K562 (cell line): Measurements from ENCODE around the gene WDR86. TPM values are rescaled to one million over a fixed set of nuclear protein-coding genes. Genes with fewer than 3 reads are reported as not detected.

Experiments used
- ATAC-seq: fragments of 200-7000 bp; cut with Tn5 transposase; 3 replicates; pipeline ENCODE4 v1.9.1; 2020; ENCODE audit warnings: moderate library complexity
- Bru-seq: library from RNA; stranded (reverse); fragments of 400-500 nt; gene quantifications from one replicate; lab custom pipeline; 2021; lab: Mats Ljungman, UMichigan
- BruChase-seq, 2 experiments: library from RNA; stranded (reverse); fragments of 400-500 nt; gene quantifications; one replicate each; lab custom pipeline; 2021; lab: Mats Ljungman, UMichigan
- BruUV-seq: library from RNA; stranded (reverse); fragments of 400-500 nt; replicated peaks from 2 replicates; lab custom pipeline; 2021; lab: Mats Ljungman, UMichigan
- CTCF ChIA-PET: fragments of 300-600 bp; formaldehyde crosslinking; extraction: SDS; loops from one replicate; lab custom pipeline; 2021; ENCODE audit warnings: low intra/inter-chr PET ratio; lab: Yijun Ruan, JAX
- POLR2A ChIA-PET: fragments of 300-600, 350-650 bp; sonication (Branson Sonifier 250); formaldehyde crosslinking; extraction: SDS; loops from one replicate; lab custom pipeline; 2021; ENCODE audit warnings: antibody characterized with exemption, inconsistent platforms; lab: Yijun Ruan, JAX
- DNase-seq, 4 experiments: peaks; one replicate each; pipeline versions ENCODE4 v3.0.0 to v3.0.0-alpha.2; 2011 to 2018; ENCODE audit warnings: low spot score in 3 of 4, mixed read lengths in 3 of 4; ENCODE audit errors: extremely low read depth in 1 of 4
- FAIRE-seq: peaks from 2 replicates; lab custom pipeline; 2011; peaks lifted over from hg19 to GRCh38; lab: Jason Lieb, UNC
- H2AFZ ChIP-seq: 2 replicates; pipeline ENCODE4 v1.6.0; 2011; ENCODE audit warnings: low read depth, low read length, control low read depth, inconsistent platforms
- H3K27ac ChIP-seq: fragments of 200-600 bp; 3 replicates; pipeline ENCODE4 v1.8.0; 2011; ENCODE audit warnings: low read depth, mild to moderate bottlenecking, control low read depth, inconsistent platforms, low read length, moderate library complexity, mixed read lengths; ENCODE audit errors: extremely low read depth
- H3K27me3 ChIP-seq, 2 experiments: fragments of 300-600 bp in 1 of 2; 2 replicates in 1 of 2; 3 replicates in 1 of 2; pipeline versions ENCODE4 v1.6.0 to v1.8.0; 2011; ENCODE audit warnings: inconsistent platforms in 2 of 2, low read length in 2 of 2, mild to moderate bottlenecking in 1 of 2, mixed read lengths in 1 of 2, moderate library complexity in 1 of 2; ENCODE audit not compliant: control insufficient read depth in 2 of 2, insufficient read depth in 2 of 2
- H3K36me3 ChIP-seq: fragments of 300-600 bp; 3 replicates; pipeline ENCODE4 v1.8.0; 2011; ENCODE audit warnings: mild to moderate bottlenecking, low read length, inconsistent platforms; ENCODE audit not compliant: control insufficient read depth, insufficient read depth
- H3K4me1 ChIP-seq, 2 experiments: fragments of 200-600 bp in 1 of 2; replicated peaks in 1 of 2; 2 replicates in 1 of 2; 3 replicates in 1 of 2; pipeline versions ENCODE4 v1.5.1 to v1.8.0; 2011; ENCODE audit warnings: inconsistent platforms in 2 of 2, low read length in 2 of 2, mild to moderate bottlenecking in 1 of 2, mixed read lengths in 1 of 2, moderate library complexity in 1 of 2; ENCODE audit not compliant: control insufficient read depth in 2 of 2, insufficient read depth in 2 of 2
- H3K4me2 ChIP-seq: 2 replicates; pipeline ENCODE4 v1.6.1; 2011; ENCODE audit warnings: low read length, control low read depth, inconsistent platforms, mixed read lengths; ENCODE audit not compliant: insufficient read depth
- H3K4me3 ChIP-seq: fragments of 200-600 bp; sonication (generic), shearing (Covaris generic); 2 replicates; pipeline ENCODE4 v1.5.1; 2016; ENCODE audit warnings: control low read depth, inconsistent platforms
- H3K79me2 ChIP-seq: fragments of 200-600 bp; 3 replicates; pipeline ENCODE4 v1.8.0; 2011; ENCODE audit warnings: low read length, inconsistent platforms; ENCODE audit not compliant: control insufficient read depth, insufficient read depth
- H3K9ac ChIP-seq, 2 experiments: 2 replicates each; pipeline versions ENCODE4 v1.6.0 to v1.6.1; 2011; ENCODE audit warnings: low read depth in 2 of 2, low read length in 2 of 2, control low read depth in 1 of 2, inconsistent platforms in 1 of 2, mild to moderate bottlenecking in 1 of 2, mixed read lengths in 1 of 2; ENCODE audit not compliant: insufficient read depth in 1 of 2
- H3K9me1 ChIP-seq: one replicate; pipeline ENCODE4 v1.6.0; 2011; ENCODE audit warnings: inconsistent platforms, mild to moderate bottlenecking, low read length, moderate library complexity; ENCODE audit not compliant: control insufficient read depth, insufficient read depth
- H3K9me3 ChIP-seq: replicated peaks from 2 replicates; pipeline ENCODE4 v1.5.1; 2011; ENCODE audit warnings: low read depth, low read length, inconsistent platforms; ENCODE audit not compliant: control insufficient read depth, insufficient read depth
- H4K20me1 ChIP-seq: replicated peaks from 2 replicates; pipeline ENCODE4 v1.6.1; 2011; ENCODE audit warnings: low read length, inconsistent platforms, mixed read lengths; ENCODE audit not compliant: control insufficient read depth, insufficient read depth
- HDGF ChIP-seq: fragments of 450-650 bp; IDR thresholded peaks from 2 replicates; pipeline ENCODE4 v1.6.1; 2016
- ZBTB33 ChIP-seq: sonication (generic); formaldehyde crosslinking; IDR thresholded peaks from 2 replicates; pipeline ENCODE4 v1.8.1; 2023; ENCODE audit warnings: mild to moderate bottlenecking, missing genetic modification reagents
- WGBS: fragments of 100-300 bp; shearing (Covaris generic); methylation state at CpG from one replicate; pipeline ENCODE4 v1.1.6; 2016; ENCODE audit warnings: low coverage, mixed read lengths; ENCODE audit not compliant: insufficient coverage; ENCODE audit errors: missing lambda C conversion rate; 5-methylcytosine and 5-hydroxymethylcytosine counted together
- in situ Hi-C: fragments of 300-500 bp; cut with MboI; formaldehyde crosslinking; loops from 4 replicates; pipeline ENCODE4 v1.15.0; 2018; ENCODE audit warnings: inconsistent platforms, mixed read lengths
- intact Hi-C: fragments of 100-400 bp; cut with micrococcal nuclease; formaldehyde crosslinking; loops from 2 replicates; pipeline ENCODE4 v1.14.2; 2022
- long read RNA-seq, 3 experiments: library from polyadenylated mRNA in 2 of 3; library from RNA in 1 of 3; unstranded in 2 of 3; stranded (forward) in 1 of 3; transcript quantifications; one replicate each; pipeline ENCODE4 v2.0.0, GENCODE V29; 2019 to 2022
- polyA minus RNA-seq, 3 experiments: library from RNA; depleted of rRNA, polyadenylated mRNA; stranded (reverse); fragments of >200 nt; gene quantifications; 2 replicates each; pipeline ENCODE4 v1.2.3, GENCODE V29; 2011
- polyA plus RNA-seq, 8 experiments: library from polyadenylated mRNA; depleted of rRNA in 4 of 8; stranded (reverse) in 5 of 8; unstranded in 3 of 8; fragments of >200 nt; fragmentation: Nextera tagmentation in 2 of 8; fragmentation: Illumina TruSeq in 1 of 8; extraction: Ambion mirVana in 2 of 8; extraction: Trizol in 1 of 8; gene quantifications; 2 replicates each; pipeline versions ENCODE4 v1.2.1 to v1.2.3, GENCODE V29; 2011 to 2014; ENCODE audit warnings: inconsistent platforms in 1 of 8, missing spikeins in 1 of 8
- total RNA-seq, 7 experiments: library from RNA; depleted of rRNA in 6 of 7; stranded (reverse); fragments of >200 nt in 6 of 7; fragmentation: Illumina TruSeq in 2 of 7; extraction: Trizol in 2 of 7; gene quantifications; 2 replicates each; pipeline versions ENCODE4 v1.2.1 to v1.2.3, GENCODE V29; 2011 to 2021; ENCODE audit warnings: low replicate concordance in 1 of 7

The WDR86 gene
- 0.32 TPM in 1 of 2 replicates, not detected in the other for total RNA-seq (2011; cell fraction: chromatin; rRNA removed; ENCODE audit: low replicate concordance)
- total RNA-seq (2011; cell fraction: nucleolus; rRNA removed), result not detected in 2 replicates
- total RNA-seq (2011; cell fraction: nucleoplasm; rRNA removed), result not detected in 2 replicates
- total RNA-seq (2014; rRNA removed) (0.08 TPM in 1 of 2 replicates, not detected in the other), total RNA-seq (2014; rRNA removed; fragmentation: Illumina TruSeq; extraction: Trizol) (not detected in 2 replicates), total RNA-seq (2015; rRNA removed; fragmentation: Illumina TruSeq; extraction: Trizol) (not detected in 2 replicates), total RNA-seq (2021) (0.09 TPM in 1 of 2 replicates, not detected in the other), polyA plus RNA-seq (2011; rRNA removed) (not detected in 2 replicates), polyA plus RNA-seq (2014; fragmentation: Illumina TruSeq; extraction: Trizol) (not detected in 2 replicates), polyA plus RNA-seq (2014; fragmentation: Nextera tagmentation; extraction: Ambion mirVana) (not detected), polyA plus RNA-seq (2014; rRNA removed) (0.05 and 0.24 TPM in 2 replicates), polyA minus RNA-seq (2011; rRNA and poly(A)+ RNA removed) (not detected in 2 replicates), Bru-seq, nascent RNA (percentile 22 among the genes with signal in this experiment), BruChase-seq, experiment 1, labeled RNA remaining after a 2-hour chase (percentile 10 among the genes with signal in this experiment), BruChase-seq, experiment 2, labeled RNA remaining after a 6-hour chase (not detected)
- polyA plus RNA-seq (2011; cell fraction: cytosol; rRNA removed), result 0.04 TPM in 1 of 2 replicates, not detected in the other
- 0.11 and 0.31 TPM in 2 replicates for polyA plus RNA-seq (2011; cell fraction: nucleus; rRNA removed)
- polyA plus RNA-seq (2012), result 0.21 and 0.39 TPM in 2 replicates
- polyA minus RNA-seq (2011; cell fraction: cytosol; rRNA and poly(A)+ RNA removed), result not detected in 2 replicates
- not detected in 2 replicates for polyA minus RNA-seq (2011; cell fraction: nucleus; rRNA and poly(A)+ RNA removed)
- long read RNA-seq, experiment 1, result 0 reads
- long read RNA-seq, experiment 2, result 0 reads
- long read RNA-seq, experiment 3, result 0 reads

GRCh38 chr7:151409667-151410404 is at the start of gene WDR86:
TSS of gene WDR86 (minus strand) at chr7:151410038. CDS start at chr7:151409589, 449 bp downstream.
- DNase-seq (no peak), FAIRE-seq (no peak), ATAC-seq (no peak)
- Histone ChIP-seq H3K27me3 (peaks cover 4 to 6% of the 10 kb centered on the region in 2 experiments; a peak in 1 of 5 replicates), H3K79me2 (no peaks in the 10 kb centered on the region), H3K9ac (peak within 1 kb of the TSS in 1 of 2 experiments; percentile 22; a peak in 1 of 4 replicates), H2AFZ (peak within 1 kb of the TSS; percentile 76; the same call in 1 of the 2 replicates), H3K9me1 (no peaks in the 10 kb centered on the region), H4K20me1 (no peaks in the 10 kb centered on the region), H3K4me1 (peaks cover 17 to 38% of the 10 kb centered on the region in 2 experiments), H3K4me3 (no peak within 1 kb of the TSS), H3K27ac (no peak within 1 kb of the TSS), H3K9me3 (no peaks in the 10 kb centered on the region; the same call in 1 of the 2 replicates), H3K36me3 (no peaks in the 10 kb centered on the region), H3K4me2 (no peak within 1 kb of the TSS)
- WGBS, result 86% methylated on average over 30 of the region's 75 CpGs
- TF ChIP-seq ZBTB33 (peak; percentile 80; the same call in 1 of the 2 replicates), HDGF (no peak)
- in situ Hi-C loops (no loop called here), intact Hi-C loops (loop anchor here (5.0 kb wide), 1 partner anchor 37 kb away; no protein-coding TSS in a partner anchor)
- ChIA-PET CTCF (no interaction called here), POLR2A (interaction anchor here (1.0 kb wide), 1 partner anchor 10 kb away, joined by 5 read pairs; no protein-coding TSS in a partner anchor)
- no TSS peak for BruUV-seq
